ENCODE data around the gene ZNF423. TPM values are rescaled to one million over a fixed set of nuclear protein-coding genes. Genes with fewer than 3 reads are reported as not detected.

ZNF423 gene
- polyA plus RNA-seq, 5 donors, result 20.1 to 29.9 (median 23.1) TPM

DNA sequence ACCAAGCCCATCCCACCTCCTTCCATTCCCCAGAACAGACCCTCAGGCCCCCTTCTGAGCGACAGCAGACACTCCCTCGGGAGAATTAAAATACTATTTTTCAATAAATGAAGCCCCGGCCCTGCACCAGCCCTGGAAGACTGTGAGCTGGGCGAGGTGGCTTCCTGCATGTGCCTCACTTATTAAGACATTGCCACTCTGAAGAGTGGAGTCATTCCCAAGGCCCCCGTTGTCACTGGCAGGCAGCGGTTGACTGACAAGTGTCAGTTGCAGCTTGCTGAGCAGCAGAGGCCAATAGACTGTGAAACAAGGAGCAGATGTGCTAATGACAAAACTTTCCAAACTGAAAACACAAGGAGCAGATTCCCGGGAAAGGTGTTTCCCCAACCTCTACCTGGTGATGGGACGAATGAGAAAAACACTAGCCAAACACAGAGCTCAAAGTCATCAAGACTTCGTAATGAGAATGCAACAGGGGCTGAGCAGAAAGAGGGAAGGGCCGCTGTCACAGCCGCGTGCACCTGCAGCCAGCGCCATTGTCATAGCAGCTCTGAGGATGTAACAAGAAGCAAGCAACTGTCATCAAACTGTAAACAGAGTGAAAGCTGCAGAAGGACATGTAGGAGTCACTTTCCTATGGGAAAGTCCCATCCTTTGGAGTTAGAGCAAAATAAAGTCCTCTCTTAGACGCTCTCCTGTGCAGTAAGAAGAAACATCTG, 250.2 kb downstream of the ZNF423 start:
- no peak for DNase-seq

- DNase-seq, result no peak
Observed at GRCh38 chr16:49604602-49605001, 251.3 kb downstream of the ZNF423 start.

- DNase-seq, result no peak
Observed at GRCh38 chr16:49603956-49604355, 252.0 kb downstream of the ZNF423 start.

DNA sequence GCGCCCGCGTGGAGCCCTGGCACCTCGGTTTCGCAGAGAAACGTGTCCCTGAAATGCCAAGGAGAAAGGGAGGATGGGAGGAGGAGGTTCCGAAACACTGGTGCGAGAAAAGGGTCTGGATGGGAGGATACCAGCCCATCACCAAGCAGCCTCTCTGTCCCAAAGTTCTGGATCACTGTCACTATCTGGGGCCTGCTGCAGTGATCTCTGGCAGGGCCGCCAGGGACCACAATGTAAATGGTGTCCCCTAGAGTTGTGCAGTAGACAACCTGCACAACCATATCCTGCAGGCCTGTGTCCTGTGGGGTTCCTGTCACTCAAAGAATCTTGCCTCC, 253.0 kb downstream of the ZNF423 start:
- no peak for DNase-seq

DNA sequence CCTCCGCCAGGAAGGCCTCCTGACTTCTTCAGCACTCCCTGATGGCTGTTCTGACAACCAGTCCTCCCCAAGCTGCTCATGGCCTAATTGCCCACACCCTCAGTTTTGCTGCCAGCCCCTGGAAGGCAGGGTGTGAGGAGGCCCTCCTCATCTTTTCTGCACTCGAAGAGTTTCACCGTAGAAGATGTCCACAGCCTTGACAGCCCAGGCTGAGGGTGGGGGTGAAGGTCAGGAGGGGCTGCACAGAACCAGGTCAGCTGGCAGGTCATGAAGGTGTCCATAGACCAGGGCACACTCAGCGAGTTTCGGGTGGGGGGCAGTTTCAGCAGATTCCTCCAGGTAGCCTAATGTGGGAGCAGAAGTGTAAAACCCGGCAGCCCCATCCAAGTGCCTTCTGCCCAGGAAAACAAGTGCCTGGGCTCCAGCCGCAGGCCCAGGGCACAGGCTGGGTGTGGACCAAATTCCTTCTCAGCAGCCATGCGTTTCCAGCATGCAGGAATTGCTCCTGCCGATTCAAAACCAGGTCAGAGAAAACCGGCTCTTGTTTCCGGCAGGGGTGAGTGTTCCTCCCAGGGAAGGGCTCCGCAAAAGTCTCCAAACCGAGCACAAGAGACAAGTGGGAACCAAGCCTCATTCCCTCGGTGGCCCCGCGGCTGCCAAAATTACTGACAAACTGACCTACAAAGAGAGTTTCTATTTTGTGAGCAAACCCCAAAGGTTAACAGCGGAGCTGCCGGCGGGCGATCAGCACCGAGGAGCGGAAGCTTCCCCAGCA, 253.5 kb downstream of the ZNF423 start:
- no peak for DNase-seq

DNA sequence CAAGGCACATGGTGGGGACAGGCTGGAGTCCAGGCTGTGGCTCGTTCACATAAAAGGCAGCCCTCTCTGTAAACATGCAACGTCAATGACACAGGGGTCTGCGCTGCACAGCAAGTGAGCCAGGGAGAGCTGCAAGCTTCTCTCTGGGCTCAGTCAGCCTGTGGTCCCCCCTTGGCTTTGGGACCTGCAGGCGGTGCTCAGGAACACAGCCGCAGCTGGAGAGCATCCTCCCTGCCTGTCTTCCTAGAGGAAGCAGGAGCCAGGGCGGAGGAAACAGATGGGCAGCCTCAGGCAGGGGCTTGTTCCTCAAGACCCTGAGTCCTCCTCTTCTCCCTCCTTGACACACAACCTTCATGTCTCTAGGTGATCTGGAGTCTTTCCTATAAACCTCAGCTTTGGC, 254.3 kb downstream of the ZNF423 start:
- DNase-seq, result no peak

- no peak for DNase-seq
Observed at GRCh38 chr16:49600976-49601375, 254.9 kb downstream of the ZNF423 start.

DNA sequence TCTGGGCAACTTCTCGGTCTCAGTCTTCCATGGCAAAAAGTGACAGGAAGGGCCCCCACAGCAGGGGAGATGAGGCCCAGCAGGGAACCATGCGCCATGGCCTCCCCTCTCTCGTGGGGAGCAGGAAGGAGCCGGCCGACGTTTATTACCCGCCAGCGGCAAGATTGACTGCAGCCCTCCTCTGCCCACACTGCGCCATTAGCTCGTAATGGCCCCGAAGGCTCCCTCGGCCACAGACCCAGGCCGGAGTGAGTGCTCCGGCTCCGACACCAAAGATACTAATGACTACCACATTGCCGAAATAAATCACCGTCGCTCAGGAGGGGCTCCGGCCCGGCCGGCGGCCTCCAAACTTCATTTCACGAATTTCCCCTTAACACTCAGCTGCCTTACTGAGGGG, 255.4 kb downstream of the ZNF423 start:
- DNase-seq, result no peak

DNA sequence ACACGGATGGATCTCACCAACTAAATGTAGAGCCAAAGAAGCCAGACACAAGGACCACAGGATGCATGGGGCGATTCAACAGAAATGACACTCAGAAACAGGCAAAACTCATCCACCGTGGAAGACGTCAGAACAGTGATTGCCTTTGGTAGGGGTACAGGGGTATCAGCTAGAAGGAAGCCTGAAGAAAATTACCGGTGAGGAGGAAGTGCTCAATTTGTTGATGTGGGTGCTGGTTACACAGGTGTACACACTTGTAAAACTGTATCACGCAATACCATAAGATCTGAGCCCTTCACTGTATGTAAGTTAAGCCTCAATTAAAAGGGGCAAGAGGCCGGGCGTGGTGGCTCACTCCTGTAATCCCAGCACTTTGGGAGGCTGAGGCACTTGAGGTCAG, 256.2 kb downstream of the ZNF423 start:
- no peak for DNase-seq

DNA sequence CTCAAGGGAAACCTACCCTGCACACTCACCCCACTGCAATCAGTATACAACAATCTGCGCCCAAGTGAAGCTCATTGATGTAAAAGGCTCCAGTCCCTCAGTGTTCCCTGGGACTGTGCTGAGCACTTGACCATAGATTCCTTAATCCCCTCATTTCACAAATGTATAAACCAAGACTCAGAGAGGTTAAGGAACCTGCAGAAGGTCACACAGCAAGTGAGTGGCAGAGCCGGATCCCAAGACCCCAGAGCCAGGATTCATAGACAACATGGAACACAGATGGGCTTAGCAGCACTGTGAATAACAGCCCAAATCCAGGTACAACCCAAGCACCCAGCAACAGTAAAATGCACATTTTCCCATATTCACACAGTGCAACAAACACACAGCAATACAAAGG, 256.6 kb downstream of the ZNF423 start:
- no peak for DNase-seq

DNA sequence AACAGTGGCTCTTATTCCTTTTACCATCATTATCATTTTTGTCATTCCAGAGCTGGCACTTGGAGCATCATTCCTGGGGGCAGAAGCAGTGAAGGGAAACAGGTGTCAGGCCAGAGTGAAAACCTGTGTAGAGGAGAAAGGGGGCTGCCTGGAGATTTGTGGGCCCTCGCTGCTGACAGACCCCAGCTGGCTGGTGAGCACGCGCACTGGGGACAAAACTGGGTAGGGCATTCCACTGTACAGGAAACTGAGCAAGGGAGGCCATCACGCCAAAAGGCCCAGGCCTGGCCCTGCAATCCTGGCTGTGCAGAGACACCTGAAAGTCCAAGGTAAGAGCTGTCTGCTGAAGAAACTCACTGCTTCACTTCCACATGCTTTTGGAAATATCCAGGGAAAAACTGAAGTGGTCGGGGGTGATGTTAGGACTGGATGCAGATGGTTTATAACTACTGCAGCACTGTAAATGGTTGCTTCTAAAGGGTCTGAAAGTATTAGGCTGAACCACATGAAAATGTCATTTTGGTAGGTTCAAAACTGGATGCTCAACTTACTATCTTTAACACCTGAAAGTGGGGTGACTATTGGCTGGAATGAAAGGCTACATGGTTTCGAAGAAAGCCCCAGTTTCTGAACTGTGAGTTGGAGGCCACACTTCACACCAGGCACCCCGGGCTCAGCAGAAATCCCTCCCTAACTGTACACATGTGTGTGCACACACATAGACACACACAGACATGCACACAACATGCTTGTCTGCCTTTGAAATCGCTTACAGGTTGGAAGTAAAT, 257.3 kb downstream of the ZNF423 start:
- no peak for DNase-seq

GRCh38 chr16:49597796-49598195, 258.1 kb downstream of the ZNF423 start:
- DNase-seq, result no peak

GRCh38 chr16:49596648-49597291, 259.1 kb downstream of the ZNF423 start:
- no peak for DNase-seq

GRCh38 chr16:49596068-49596467, 259.8 kb downstream of the ZNF423 start:
- DNase-seq, result no peak

GRCh38 chr16:49594685-49595498, 261.0 kb downstream of the ZNF423 start:
- no peak for DNase-seq

GRCh38 chr16:49594153-49594552, 261.8 kb downstream of the ZNF423 start:
- no peak for DNase-seq

DNA sequence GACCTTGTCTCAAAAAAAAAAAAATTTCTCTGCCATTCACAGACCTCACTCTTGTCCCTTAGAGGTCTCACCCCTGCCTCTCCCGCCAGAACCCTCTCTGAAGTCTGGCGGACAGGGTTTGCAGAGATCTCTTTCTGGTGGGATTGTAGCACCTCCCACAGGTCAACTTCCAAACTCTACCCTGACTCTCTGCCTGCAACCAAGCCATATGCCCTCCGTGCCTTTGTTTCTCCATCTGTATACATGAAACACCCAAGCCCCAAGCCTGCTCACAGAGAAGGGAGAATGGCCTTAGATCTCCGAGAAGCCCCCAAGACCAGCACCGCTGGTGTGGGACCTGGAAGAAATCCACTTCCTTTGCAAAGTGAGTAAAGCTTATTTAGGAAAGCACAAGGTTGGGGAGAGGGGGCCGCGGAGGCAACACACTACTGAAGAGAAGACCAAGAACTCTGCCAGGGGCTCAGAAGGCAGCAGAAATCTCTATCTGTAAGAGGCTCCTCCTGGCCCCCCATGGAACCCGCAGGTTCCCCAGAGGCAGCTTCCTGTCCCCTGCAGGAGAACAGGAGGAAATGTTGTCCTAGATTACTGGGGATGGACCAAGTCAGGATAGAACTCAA, 262.4 kb downstream of the ZNF423 start:
- no peak for DNase-seq

GRCh38 chr16:49592546-49593423, 263.1 kb downstream of the ZNF423 start:
- no peak for DNase-seq

GRCh38 chr16:49590166-49590871, 265.6 kb downstream of the ZNF423 start:
- DNase-seq, result no peak
